NCI-H187 (cell line): ENCODE measurements around the gene OR11H12.
"Not testable (repeated sequence)": the region's sequence is repeated elsewhere in the genome, so short reads cannot be mapped to it uniquely, and the experiment has no call there.

ENCODE experiments used
- DNase-seq, 2 experiments: peaks; one replicate each; lab custom pipeline; 2025; lab: John Stamatoyannopoulos, UW

Gene OR11H12

GRCh38 chr14:18600817-18601216, at the start of gene OR11H12:
OR11H12 (plus strand) TSS chr14:18601117; CDS start chr14:18601117, 0 bp downstream.
- DNase-seq: not testable (repeated sequence)

GRCh38 chr14:18582908-18583307, 18.0 kb upstream of the OR11H12 start:
- DNase-seq: not testable (repeated sequence)

DNA sequence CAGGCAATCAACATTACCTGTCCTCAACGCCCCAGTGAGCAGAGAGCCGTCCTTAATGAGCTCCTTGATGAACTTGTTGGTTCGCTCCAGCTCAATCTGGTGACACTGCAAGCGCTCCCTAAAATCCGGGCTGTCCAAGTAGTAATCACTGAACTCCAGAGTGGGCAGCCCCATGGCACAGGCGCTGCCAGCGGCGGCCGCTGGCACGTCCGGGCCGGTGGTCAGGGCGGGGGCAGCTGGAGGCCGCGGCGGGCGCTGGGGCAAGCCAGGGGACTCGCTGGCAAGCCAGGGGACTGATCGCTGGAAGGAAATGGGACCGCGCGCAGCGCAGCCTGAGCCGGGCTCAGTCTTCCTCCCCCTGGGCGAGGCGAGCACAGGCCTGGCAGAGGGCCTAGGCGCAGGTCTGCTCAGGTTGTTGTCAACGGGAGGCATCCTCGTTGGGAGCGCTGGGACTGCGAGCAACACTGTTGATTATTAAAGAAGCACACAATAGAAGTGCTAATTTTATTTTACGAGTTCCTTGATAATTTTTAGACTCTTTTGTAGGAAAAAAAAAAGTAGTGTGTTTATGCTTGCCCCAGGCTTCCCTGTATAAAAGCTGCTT, 25.8 kb downstream of the OR11H12 start:
- not testable (repeated sequence) for DNase-seq

DNA sequence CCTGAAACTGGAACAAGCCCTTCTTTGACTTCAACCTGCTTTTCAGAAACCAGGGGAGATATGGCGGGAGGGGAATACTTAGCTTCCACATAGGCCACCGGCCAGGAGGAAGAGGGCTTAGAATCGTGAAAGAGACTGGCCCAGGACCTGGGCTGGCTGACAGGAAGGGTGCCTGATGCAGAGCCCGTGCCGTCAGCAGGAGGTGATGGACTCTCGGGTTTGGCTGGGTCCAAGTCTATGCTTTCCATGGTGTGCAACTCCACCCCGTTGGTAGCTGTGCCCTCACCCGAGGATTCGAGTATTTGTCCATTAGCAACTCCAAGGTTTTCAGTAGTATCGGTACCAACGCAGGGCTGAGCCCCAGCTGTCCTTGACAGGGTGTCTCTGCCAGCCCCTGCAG, 35.1 kb downstream of the OR11H12 start:
- not testable (repeated sequence) for DNase-seq

DNA sequence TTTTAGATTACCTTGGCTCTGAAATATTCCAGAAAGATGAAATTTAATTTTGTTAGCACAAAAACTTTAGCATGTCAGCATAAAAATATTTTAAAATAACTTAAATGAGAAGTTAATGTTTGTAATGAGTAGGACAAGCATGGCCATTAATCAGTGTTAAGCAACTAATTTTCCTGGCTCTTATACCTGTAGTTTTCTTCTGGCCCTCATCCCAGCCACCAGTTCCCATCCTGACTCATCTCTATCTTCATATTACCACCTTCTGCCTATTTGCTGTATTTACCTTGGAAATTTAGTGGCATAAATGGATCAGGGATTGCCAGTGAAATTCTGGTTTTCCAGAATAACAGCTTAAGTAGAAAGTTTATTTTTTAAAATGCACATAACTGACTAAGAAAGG, 37.1 kb downstream of the OR11H12 start:
- DNase-seq: not testable (repeated sequence)

- DNase-seq: not testable (repeated sequence)
Measured at GRCh38 chr14:18638785-18639184, 37.9 kb downstream of the OR11H12 start.

DNA sequence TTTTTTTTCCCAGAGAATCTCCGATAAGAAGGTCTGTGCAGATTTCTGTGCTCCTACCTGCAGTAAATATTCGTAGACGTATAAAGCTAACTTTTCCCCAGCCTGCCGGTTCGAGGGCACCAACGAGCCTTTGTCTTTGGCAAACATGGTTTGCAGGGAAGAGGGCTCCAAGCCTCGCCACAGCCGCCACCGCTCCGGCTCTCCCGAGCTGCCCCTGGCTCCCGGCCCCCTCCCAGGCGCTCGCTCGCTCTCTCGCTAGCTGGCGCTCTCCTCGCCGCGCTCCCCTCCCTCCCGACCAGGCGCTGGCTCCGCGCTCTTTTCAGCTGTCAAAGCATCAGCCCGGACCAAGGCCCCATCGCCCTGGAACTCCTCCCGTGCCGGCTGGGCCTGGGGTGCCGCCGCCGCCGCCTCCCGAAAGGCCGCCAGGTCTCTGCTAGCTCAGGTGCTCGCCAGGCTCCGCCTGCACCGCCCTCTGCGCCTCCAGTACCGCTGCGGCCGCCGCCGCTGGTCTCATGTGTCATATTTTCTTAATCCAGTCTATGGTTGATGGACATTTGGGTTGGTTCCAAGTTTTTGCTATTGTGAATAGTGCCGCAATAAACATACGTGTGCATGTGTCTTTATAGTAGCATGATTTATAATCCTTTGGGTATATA, 45.3 kb downstream of the OR11H12 start:
- DNase-seq: not testable (repeated sequence)
